ENCODE measurements around the gene SF3B2.
A peak's percentile ranks its signal among the peaks of the same experiment; 100 is the strongest.
"Not testable (repeated sequence)": the region's sequence is repeated elsewhere in the genome, so short reads cannot be mapped to it uniquely, and the experiment has no call there.

SF3B2 gene

DNA sequence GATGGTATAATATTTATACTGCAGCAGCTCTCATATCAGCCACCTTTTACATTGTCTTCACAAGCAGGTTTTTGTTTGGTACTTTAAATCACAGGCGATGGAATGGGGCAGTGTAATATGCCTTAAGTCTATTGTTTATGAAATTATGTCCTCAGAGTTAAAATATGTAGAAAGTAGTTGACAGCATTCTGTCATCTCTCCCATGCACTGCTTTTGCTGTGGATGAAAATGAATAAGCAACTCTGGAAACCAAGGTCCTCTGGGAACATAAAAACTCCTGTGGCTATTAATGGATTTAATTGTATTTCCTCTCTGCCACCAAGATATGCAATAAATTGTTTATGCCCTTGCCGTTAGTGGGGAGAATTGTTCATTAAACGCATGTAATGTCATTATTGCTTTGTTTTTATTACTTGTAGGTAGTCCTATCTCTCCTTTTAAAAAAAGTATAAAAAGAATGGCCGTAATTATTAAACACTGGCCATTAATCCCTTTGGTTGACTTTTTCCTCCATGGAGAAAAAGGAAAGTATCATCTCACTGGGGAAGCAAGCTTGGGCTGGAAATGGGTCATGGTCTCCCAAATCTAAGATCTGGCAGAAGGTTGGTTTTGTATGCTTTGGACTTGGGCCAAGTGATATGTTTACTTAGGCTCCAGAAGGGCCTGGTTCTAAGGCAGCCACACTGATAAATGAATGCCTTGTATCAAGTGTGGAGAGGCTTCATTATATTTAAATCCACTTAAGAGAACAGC, 31.0 kb downstream of the SF3B2 start:
- Histone ChIP-seq H3K36me3 (ENCODE audit: control insufficient read depth in 5 of 5, insufficient read depth in 5 of 5, low read length in 5 of 5) (peaks cover 0 to 5% (median 0%) of the 10 kb centered on the region in 5 donors), H3K27ac (ENCODE audit: low read depth, low read length) (peak overlapping the region; percentile 5), H3K27me3 (ENCODE audit: control insufficient read depth in 5 of 5, insufficient read depth in 4 of 5, low read length in 5 of 5) (no peaks in the 10 kb centered on the region), H3K4me1 (ENCODE audit: control insufficient read depth in 5 of 5, insufficient read depth in 5 of 5, low read length in 5 of 5) (peaks cover 4 to 42% (median 40%) of the 10 kb centered on the region in 5 donors), H3K9ac (ENCODE audit: low read length in 5 of 5) (peak overlapping the region in 1 of 5 donors; percentile 43), H3K9me3 (ENCODE audit: control insufficient read depth in 5 of 5, low read length in 5 of 5) (no peaks in the 10 kb centered on the region), H3K4me3 (ENCODE audit: low read depth in 1 of 5, low read length in 5 of 5) (no peak overlapping the region)

DNA sequence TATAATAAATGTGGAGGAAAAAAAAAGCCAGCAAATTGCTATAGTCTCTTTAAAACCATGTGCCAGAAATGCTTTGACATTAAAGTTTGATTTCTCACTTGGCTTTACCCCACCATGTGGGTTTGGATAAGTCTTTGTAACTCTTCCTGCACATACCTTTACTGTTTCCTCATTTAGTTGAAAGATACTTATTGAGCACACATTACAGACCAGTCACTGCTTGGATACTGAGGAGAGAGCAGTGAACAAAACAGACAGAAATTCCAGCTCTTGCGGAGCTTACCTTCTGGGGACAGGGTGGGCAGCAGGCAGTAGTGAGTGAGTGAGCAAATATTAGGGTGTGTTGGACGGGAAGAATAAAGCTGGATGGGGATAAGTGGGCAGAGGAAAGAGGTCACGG, 31.6 kb downstream of the SF3B2 start:
- H3K9ac ChIP-seq (ENCODE audit: low read length in 5 of 5), result no peak overlapping the region
- H3K4me1 ChIP-seq (ENCODE audit: control insufficient read depth in 5 of 5, insufficient read depth in 5 of 5, low read length in 5 of 5), result peaks cover 4 to 42% (median 40%) of the 10 kb centered on the region in 5 donors
- H3K27ac ChIP-seq (ENCODE audit: low read depth, low read length), result no peak overlapping the region
- H3K36me3 ChIP-seq (ENCODE audit: control insufficient read depth in 5 of 5, insufficient read depth in 5 of 5, low read length in 5 of 5), result peaks cover 0 to 5% (median 0%) of the 10 kb centered on the region in 5 donors
- no peaks in the 10 kb centered on the region for H3K27me3 ChIP-seq (ENCODE audit: control insufficient read depth in 5 of 5, insufficient read depth in 4 of 5, low read length in 5 of 5)
- H3K9me3 ChIP-seq (ENCODE audit: control insufficient read depth in 5 of 5, low read length in 5 of 5), result no peaks in the 10 kb centered on the region
- H3K4me3 ChIP-seq (ENCODE audit: low read depth in 1 of 5, low read length in 5 of 5), result no peak overlapping the region

DNA sequence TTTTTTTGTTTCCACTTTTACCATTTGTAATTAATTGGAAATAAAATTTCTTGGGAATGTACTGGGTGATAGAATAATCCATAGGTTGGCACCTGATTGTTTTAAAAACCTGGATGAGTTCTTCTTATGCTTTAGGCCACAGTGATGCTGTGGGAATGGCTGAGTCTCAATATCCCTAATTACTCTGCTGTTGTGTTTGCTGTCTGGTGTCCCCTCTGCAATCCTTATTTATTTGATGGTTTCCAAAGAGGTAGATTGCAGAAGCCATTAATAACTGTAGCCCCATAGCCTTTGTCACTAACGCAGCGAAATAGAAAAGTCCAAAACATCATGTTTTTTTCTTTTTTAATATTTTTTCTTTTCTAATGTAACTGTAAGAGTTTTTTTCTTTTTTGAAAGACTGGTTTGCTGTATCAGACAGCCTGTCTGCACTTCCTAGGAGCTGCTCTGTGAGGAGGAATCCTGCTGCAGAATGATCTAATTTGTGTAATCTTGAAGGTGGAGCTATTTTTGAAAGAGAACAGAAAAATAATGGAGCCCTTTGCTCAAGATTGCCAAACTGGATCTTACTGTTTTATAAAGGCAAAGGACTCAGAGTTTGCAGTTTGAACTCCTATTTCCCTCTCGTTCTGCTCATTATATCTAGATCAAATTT, 32.8 kb downstream of the SF3B2 start:
- peaks cover 4 to 42% (median 37%) of the 10 kb centered on the region in 5 donors for H3K4me1 ChIP-seq (ENCODE audit: control insufficient read depth in 5 of 5, insufficient read depth in 5 of 5, low read length in 5 of 5)
- H3K27ac ChIP-seq (ENCODE audit: low read depth, low read length), result no peak overlapping the region
- no peaks in the 10 kb centered on the region for H3K27me3 ChIP-seq (ENCODE audit: control insufficient read depth in 5 of 5, insufficient read depth in 4 of 5, low read length in 5 of 5)
- no peaks in the 10 kb centered on the region for H3K9me3 ChIP-seq (ENCODE audit: control insufficient read depth in 5 of 5, low read length in 5 of 5)
- peaks cover 0 to 2% (median 0%) of the 10 kb centered on the region in 5 donors for H3K36me3 ChIP-seq (ENCODE audit: control insufficient read depth in 5 of 5, insufficient read depth in 5 of 5, low read length in 5 of 5)
- no peak overlapping the region for H3K9ac ChIP-seq (ENCODE audit: low read length in 5 of 5)
- H3K4me3 ChIP-seq (ENCODE audit: low read depth in 1 of 5, low read length in 5 of 5), result no peak overlapping the region

DNA sequence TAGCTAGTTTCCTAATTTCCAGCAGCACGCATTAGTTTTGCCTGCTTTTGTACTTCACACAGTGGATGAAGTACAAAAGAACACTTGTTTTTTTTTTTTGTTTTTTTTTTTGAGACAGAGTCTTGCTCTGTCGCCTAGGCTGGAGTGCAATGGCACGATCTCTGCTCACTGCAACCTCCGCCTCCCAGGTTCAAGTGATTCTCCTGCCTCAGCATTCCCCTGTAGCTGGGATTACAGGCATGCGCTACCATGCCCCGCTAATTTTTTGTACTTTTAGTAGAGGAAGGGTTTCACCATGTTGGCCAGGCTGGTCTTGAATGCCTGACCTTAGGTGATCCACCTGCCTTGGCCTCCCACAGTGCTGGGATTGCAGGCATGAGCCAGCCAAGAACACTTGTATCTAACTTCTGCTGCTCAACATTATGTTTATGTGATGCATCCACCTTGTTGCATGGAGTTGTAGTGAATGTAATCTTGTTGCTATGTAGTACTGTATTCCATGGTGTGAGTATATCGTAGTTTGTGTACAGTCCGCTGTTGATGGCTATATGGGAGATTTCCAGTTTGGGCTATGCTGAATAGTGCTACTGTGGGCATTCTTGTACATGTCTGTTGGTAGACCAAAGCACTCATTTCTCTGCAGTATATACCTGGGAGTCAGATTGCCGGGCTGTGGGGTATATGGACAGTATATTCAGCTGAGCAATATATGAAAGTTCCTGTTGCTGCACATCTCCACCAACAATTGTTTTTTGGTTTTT, 35.2 kb downstream of the SF3B2 start:
- no peak overlapping the region for H3K27ac ChIP-seq (ENCODE audit: low read depth, low read length)
- no peak overlapping the region for H3K9ac ChIP-seq (ENCODE audit: low read length in 5 of 5)
- H3K36me3 ChIP-seq (ENCODE audit: control insufficient read depth in 5 of 5, insufficient read depth in 5 of 5, low read length in 5 of 5), result no peaks in the 10 kb centered on the region
- H3K27me3 ChIP-seq (ENCODE audit: control insufficient read depth in 5 of 5, insufficient read depth in 4 of 5, low read length in 5 of 5), result no peaks in the 10 kb centered on the region
- no peaks in the 10 kb centered on the region for H3K9me3 ChIP-seq (ENCODE audit: control insufficient read depth in 5 of 5, low read length in 5 of 5)
- no peak overlapping the region for H3K4me3 ChIP-seq (ENCODE audit: low read depth in 1 of 5, low read length in 5 of 5)
- peaks cover 0 to 25% (median 21%) of the 10 kb centered on the region in 5 donors for H3K4me1 ChIP-seq (ENCODE audit: control insufficient read depth in 5 of 5, insufficient read depth in 5 of 5, low read length in 5 of 5)

DNA sequence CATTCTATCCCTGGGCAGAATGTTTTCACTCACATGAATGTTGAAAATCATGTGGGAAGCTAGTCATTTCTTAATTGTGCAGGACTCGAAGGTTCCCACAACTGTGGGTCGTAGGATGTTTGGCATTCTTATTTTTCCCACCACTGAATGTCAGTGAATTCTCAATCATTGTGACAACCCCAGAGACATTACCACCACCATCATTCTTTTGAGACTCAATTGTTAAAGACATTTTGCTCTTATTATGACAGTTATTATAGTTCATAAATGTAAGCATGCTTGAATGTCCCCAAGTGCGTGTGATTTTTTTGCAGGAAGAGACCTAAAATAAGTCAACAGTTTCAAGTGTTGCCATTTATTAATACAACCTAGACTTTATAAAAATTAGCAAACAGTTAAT, 36.9 kb downstream of the SF3B2 start:
- Histone ChIP-seq H3K27ac (ENCODE audit: low read depth, low read length) (no peak overlapping the region), H3K9ac (ENCODE audit: low read length in 5 of 5) (no peak overlapping the region), H3K27me3 (ENCODE audit: control insufficient read depth in 5 of 5, insufficient read depth in 4 of 5, low read length in 5 of 5) (no peaks in the 10 kb centered on the region), H3K9me3 (ENCODE audit: control insufficient read depth in 5 of 5, low read length in 5 of 5) (no peaks in the 10 kb centered on the region), H3K36me3 (ENCODE audit: control insufficient read depth in 5 of 5, insufficient read depth in 5 of 5, low read length in 5 of 5) (no peaks in the 10 kb centered on the region), H3K4me3 (ENCODE audit: low read depth in 1 of 5, low read length in 5 of 5) (no peak overlapping the region), H3K4me1 (ENCODE audit: control insufficient read depth in 5 of 5, insufficient read depth in 5 of 5, low read length in 5 of 5) (peaks cover 0 to 15% (median 7%) of the 10 kb centered on the region in 5 donors)

DNA sequence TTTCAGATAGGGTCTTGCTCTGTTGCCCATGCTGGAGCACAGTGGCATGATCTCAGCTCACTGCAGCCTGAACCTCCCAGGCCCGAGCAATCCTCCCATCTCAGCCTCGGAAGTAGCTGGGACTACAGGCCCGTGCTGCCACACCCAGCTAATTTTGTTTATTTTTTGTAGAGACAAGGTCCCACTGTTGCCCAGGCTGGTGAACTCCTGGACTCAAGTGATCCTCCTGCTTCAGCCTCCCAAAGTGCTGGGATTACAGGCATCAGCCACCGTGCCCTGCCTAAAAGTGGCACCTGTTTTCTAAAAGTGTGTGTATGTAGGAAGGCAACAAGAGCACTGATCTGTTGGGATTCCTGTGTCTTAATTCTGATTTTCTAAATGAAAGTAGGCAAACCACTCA, 38.1 kb downstream of the SF3B2 start:
- Histone ChIP-seq H3K9me3 (ENCODE audit: control insufficient read depth in 5 of 5, low read length in 5 of 5) (no peaks in the 10 kb centered on the region), H3K36me3 (ENCODE audit: control insufficient read depth in 5 of 5, insufficient read depth in 5 of 5, low read length in 5 of 5) (no peaks in the 10 kb centered on the region), H3K4me1 (ENCODE audit: control insufficient read depth in 5 of 5, insufficient read depth in 5 of 5, low read length in 5 of 5) (peaks cover 0 to 5% (median 0%) of the 10 kb centered on the region in 5 donors), H3K27me3 (ENCODE audit: control insufficient read depth in 5 of 5, insufficient read depth in 4 of 5, low read length in 5 of 5) (no peaks in the 10 kb centered on the region), H3K4me3 (ENCODE audit: low read depth in 1 of 5, low read length in 5 of 5) (no peak overlapping the region), H3K9ac (ENCODE audit: low read length in 5 of 5) (peak overlapping the region in 1 of 5 donors; percentile 40), H3K27ac (ENCODE audit: low read depth, low read length) (no peak overlapping the region)

DNA sequence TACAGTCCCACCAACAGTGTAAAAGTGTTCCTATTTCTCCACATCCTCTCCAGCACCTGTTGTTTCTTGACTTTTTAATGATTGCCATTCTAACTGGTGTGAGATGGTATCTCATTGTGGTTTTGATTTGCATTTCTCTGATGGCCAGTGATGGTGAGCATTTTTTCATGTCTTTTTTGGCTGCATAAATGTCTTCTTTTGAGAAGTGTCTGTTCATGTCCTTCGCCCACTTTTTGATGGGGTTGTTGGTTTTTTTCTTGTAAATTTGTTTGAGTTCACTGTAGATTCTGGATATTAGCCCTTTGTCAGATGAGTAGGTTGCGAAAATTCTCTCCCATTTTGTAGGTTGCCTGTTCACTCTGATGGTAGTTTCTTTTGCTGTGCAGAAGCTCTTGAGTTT, 40.0 kb downstream of the SF3B2 start:
- H3K4me3 ChIP-seq (ENCODE audit: low read depth in 1 of 5, low read length in 5 of 5); H3K36me3 ChIP-seq (ENCODE audit: control insufficient read depth in 5 of 5, insufficient read depth in 5 of 5, low read length in 5 of 5); H3K9ac ChIP-seq (ENCODE audit: low read length in 5 of 5); H3K27ac ChIP-seq (ENCODE audit: low read depth, low read length); H3K27me3 ChIP-seq (ENCODE audit: control insufficient read depth in 5 of 5, insufficient read depth in 4 of 5, low read length in 5 of 5); H3K9me3 ChIP-seq (ENCODE audit: control insufficient read depth in 5 of 5, low read length in 5 of 5); H3K4me1 ChIP-seq (ENCODE audit: control insufficient read depth in 5 of 5, insufficient read depth in 5 of 5, low read length in 5 of 5): not testable (repeated sequence)

DNA sequence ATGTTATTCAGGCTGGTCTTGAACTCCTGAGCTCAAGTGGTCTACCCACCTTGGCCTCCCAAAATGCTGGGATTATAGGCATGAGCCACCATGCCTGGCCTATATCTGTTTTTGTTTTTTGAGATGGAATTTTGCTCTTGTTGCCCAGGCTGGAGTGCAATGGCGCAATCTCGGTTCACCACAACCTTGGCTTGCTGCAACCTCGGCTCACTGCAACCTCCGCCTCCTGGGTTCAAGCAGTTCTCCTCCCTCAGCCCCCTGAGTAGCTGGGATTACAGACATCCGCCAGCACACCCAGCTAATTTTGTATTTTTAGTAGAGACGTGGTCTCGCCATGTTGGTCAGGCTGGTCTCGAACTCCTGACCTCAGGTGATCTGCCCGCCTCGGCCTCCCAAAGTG, 47.6 kb downstream of the SF3B2 start:
- not testable (repeated sequence) for H3K27ac ChIP-seq (ENCODE audit: low read depth, low read length); H3K4me3 ChIP-seq (ENCODE audit: low read depth in 1 of 5, low read length in 5 of 5); H3K9ac ChIP-seq (ENCODE audit: low read length in 5 of 5); H3K27me3 ChIP-seq (ENCODE audit: control insufficient read depth in 5 of 5, insufficient read depth in 4 of 5, low read length in 5 of 5); H3K36me3 ChIP-seq (ENCODE audit: control insufficient read depth in 5 of 5, insufficient read depth in 5 of 5, low read length in 5 of 5); H3K9me3 ChIP-seq (ENCODE audit: control insufficient read depth in 5 of 5, low read length in 5 of 5)
- peaks cover 0 to 37% (median 19%) of the 10 kb centered on the region in 5 donors for H3K4me1 ChIP-seq (ENCODE audit: control insufficient read depth in 5 of 5, insufficient read depth in 5 of 5, low read length in 5 of 5)

DNA sequence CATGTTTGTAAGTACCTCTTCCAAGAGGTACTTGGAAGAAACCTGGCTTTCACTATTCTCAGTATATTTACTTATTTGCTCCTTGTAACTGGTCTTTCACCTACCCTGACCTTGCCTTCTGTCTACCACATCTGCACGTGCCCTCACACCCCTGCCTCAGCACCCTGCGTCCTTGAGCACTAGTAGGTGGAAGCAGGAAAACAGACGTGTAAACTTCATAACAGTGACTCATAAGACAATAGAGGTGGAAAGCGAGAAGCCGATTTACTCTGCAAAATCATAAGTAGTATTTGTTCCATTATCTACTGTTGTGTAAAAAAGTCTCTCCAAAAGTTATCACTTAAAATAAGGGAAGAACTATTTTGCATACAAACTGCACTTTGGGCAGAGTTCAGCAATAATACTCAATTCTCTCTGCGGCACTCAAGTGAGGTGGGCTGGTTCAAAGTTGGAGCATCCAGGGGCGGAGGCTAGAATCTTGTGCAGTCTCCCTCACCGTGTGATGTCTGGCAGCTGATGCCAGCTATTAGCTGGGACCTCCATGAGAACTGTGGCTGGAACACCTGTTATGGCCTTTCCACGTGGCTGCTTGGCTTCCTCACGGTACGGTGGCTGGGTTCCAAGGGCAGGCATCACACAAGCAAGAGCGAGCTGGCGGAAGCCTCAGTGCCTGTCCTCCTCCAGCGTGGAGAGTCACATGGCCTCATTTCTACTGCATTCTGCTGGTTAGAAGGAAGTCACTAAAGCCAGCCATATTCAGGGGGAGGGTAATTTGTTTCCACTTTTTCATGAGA, 48.3 kb downstream of the SF3B2 start:
- peak overlapping the region in 3 of 5 donors; percentile 10 to 54 (median 12) for H3K4me3 ChIP-seq (ENCODE audit: low read depth in 1 of 5, low read length in 5 of 5)
- H3K9me3 ChIP-seq (ENCODE audit: control insufficient read depth in 5 of 5, low read length in 5 of 5), result no peaks in the 10 kb centered on the region
- H3K4me1 ChIP-seq (ENCODE audit: control insufficient read depth in 5 of 5, insufficient read depth in 5 of 5, low read length in 5 of 5), result peaks cover 0 to 38% (median 19%) of the 10 kb centered on the region in 5 donors
- no peaks in the 10 kb centered on the region for H3K36me3 ChIP-seq (ENCODE audit: control insufficient read depth in 5 of 5, insufficient read depth in 5 of 5, low read length in 5 of 5)
- peak overlapping the region in 2 of 5 donors; percentile 7 to 31 for H3K9ac ChIP-seq (ENCODE audit: low read length in 5 of 5)
- no peaks in the 10 kb centered on the region for H3K27me3 ChIP-seq (ENCODE audit: control insufficient read depth in 5 of 5, insufficient read depth in 4 of 5, low read length in 5 of 5)
- H3K27ac ChIP-seq (ENCODE audit: low read depth, low read length), result no peak overlapping the region
